Kidney (tissue), 14 donors: Measurements from ENCODE around the gene ACER2. TPM values are rescaled to one million over a fixed set of nuclear protein-coding genes. Genes with fewer than 3 reads are reported as not detected.

ENCODE experiments used
- DNase-seq, 5 donors: peaks; one replicate each; pipeline ENCODE4 v3.0.0-alpha.2; 2013 to 2020
- FAIRE-seq: peaks from 2 replicates; lab custom pipeline; 2012; peaks lifted over from hg19 to GRCh38; lab: Jason Lieb, UNC
- H3K27ac ChIP-seq, 2 donors: one replicate each; pipeline ENCODE4 v1.7.0; 2013; ENCODE audit warnings: low read depth in 2 of 2, low read length in 2 of 2, inconsistent platforms in 1 of 2
- H3K27me3 ChIP-seq: one replicate; pipeline ENCODE4 v1.7.1; 2013; ENCODE audit warnings: low read length, inconsistent platforms; ENCODE audit not compliant: control insufficient read depth, insufficient read depth
- H3K36me3 ChIP-seq, 3 donors: one replicate each; pipeline versions ENCODE4 v1.7.0 to v1.7.1; 2013; ENCODE audit warnings: low read length in 3 of 3, control low read depth in 1 of 3, inconsistent platforms in 1 of 3; ENCODE audit not compliant: insufficient read depth in 3 of 3, control insufficient read depth in 2 of 3
- H3K4me1 ChIP-seq, 3 donors: one replicate each; pipeline versions ENCODE4 v1.7.0 to v1.7.1; 2013; ENCODE audit warnings: low read length in 3 of 3, inconsistent platforms in 1 of 3, low read depth in 1 of 3; ENCODE audit not compliant: control insufficient read depth in 2 of 3, insufficient read depth in 2 of 3
- H3K4me3 ChIP-seq, 3 donors: one replicate each; pipeline versions ENCODE4 v1.7.0 to v1.8.1; 2013; ENCODE audit warnings: low read length in 3 of 3, control low read depth in 1 of 3, inconsistent platforms in 1 of 3
- H3K9ac ChIP-seq, 3 donors: one replicate each; pipeline versions ENCODE4 v1.7.0 to v1.7.1; 2013; ENCODE audit warnings: low read length in 3 of 3, control low read depth in 1 of 3, inconsistent platforms in 1 of 3
- H3K9me3 ChIP-seq, 3 donors: one replicate each; pipeline versions ENCODE4 v1.7.0 to v1.7.1; 2013; ENCODE audit warnings: low read length in 3 of 3, control low read depth in 1 of 3, inconsistent platforms in 1 of 3; ENCODE audit not compliant: control insufficient read depth in 2 of 3, insufficient read depth in 1 of 3
- CTCF ChIP-seq: IDR thresholded peaks from 3 replicates; pipeline ENCODE4 v1.5.1; 2012; ENCODE audit warnings: mild to moderate bottlenecking, moderate library complexity, borderline replicate concordance; ENCODE audit not compliant: insufficient read depth; ENCODE audit errors: extremely low read depth
- intact Hi-C: fragments of 100-400 bp; cut with DNase I; formaldehyde crosslinking; loops from one replicate; pipeline ENCODE4 v1.11.1; 2022
- polyA plus RNA-seq: library from polyadenylated mRNA; stranded (reverse); fragments of 350-450 nt; fragmentation: Illumina TruSeq; extraction: RNeasy Lipid Tissue Mini Kit (QIAGEN cat#74804); gene quantifications from one replicate; pipeline ENCODE4 v1.2.3, GENCODE V29; 2014; ENCODE audit warnings: low read depth, low replicate concordance; ENCODE audit not compliant: insufficient read depth
- total RNA-seq: library from RNA; stranded (reverse); fragmentation: NEBNext Ultra II Directional; extraction: Animal tissue kit (Norgen Biotek cat#: 25700); gene quantifications from one replicate; pipeline ENCODE4 v1.2.1, GENCODE V29; 2021
- donor health status: control.
- donor health status: control.
- donor health status: control.
- donor health status: control.
- donor health status: control.
- donor health status: DM: yes; HTN: yes; CAD: no.
- donor health status: Normal renal cell carcinoma (clear cell type).

Gene ACER2
- total and polyA plus RNA-seq, 2 donors from 2014 or later = 0.28 to 4.2 TPM

GRCh38 chr9:19469271-19469670 is 60.5 kb downstream of the ACER2 start:
- Histone ChIP-seq H3K9ac (no peak overlapping the region), H3K9me3 (no peaks in the 10 kb centered on the region), H3K4me1 (peaks cover 0 to 10% (median 3%) of the 10 kb centered on the region in 3 donors), H3K27ac (no peak overlapping the region), H3K27me3 (no peaks in the 10 kb centered on the region), H3K36me3 (no peaks in the 10 kb centered on the region), H3K4me3 (no peak overlapping the region)
- no peak for DNase-seq
- no peak for TF ChIP-seq CTCF
- intact Hi-C loops = no loop called here
- FAIRE-seq = no peak

- H3K9me3 ChIP-seq = no peaks in the 10 kb centered on the region
- no peaks in the 10 kb centered on the region for H3K27me3 ChIP-seq
- H3K36me3 ChIP-seq = no peaks in the 10 kb centered on the region
- no peak for DNase-seq
- intact Hi-C loops = no loop called here
- no peak overlapping the region for H3K4me3 ChIP-seq
- peaks cover 0 to 3% (median 0%) of the 10 kb centered on the region in 3 donors for H3K4me1 ChIP-seq
- TF ChIP-seq CTCF = no peak
- FAIRE-seq = no peak
- H3K27ac ChIP-seq = no peak overlapping the region
- H3K9ac ChIP-seq = no peak overlapping the region
Measured at GRCh38 chr9:19470567-19470966, 61.8 kb downstream of the ACER2 start.

GRCh38 chr9:19470981-19471650 is 62.3 kb downstream of the ACER2 start:
- Histone ChIP-seq H3K36me3 (no peaks in the 10 kb centered on the region), H3K4me1 (peaks cover 0 to 3% (median 0%) of the 10 kb centered on the region in 3 donors), H3K27me3 (no peaks in the 10 kb centered on the region), H3K27ac (no peak overlapping the region), H3K9me3 (no peaks in the 10 kb centered on the region), H3K9ac (no peak overlapping the region), H3K4me3 (no peak overlapping the region)
- TF ChIP-seq CTCF = no peak
- intact Hi-C loops = no loop called here
- no peak for DNase-seq
- no peak for FAIRE-seq
